GM21528 (cell line): ENCODE measurements around the gene ARHGAP8.
"Not testable (repeated sequence)": the region's sequence is repeated elsewhere in the genome, so short reads cannot be mapped to it uniquely, and the experiment has no call there.

Experiments used
- ATAC-seq: cut with Tn5 transposase; IDR thresholded peaks from one replicate; pipeline ENCODE4 v1.9.1; 2021; ENCODE audit warnings: mild to moderate bottlenecking, moderate library complexity; ENCODE audit not compliant: unreplicated experiment, low FRiP score

ARHGAP8 gene

GRCh38 chr22:44847380-44847779, 95.0 kb downstream of the ARHGAP8 start:
- no peak for ATAC-seq

GRCh38 chr22:44847892-44848291, 95.5 kb downstream of the ARHGAP8 start:
- no peak for ATAC-seq

GRCh38 chr22:44848296-44848741, 95.9 kb downstream of the ARHGAP8 start:
- ATAC-seq = no peak

- ATAC-seq = no peak
Measured at GRCh38 chr22:44848791-44849420, 96.5 kb downstream of the ARHGAP8 start.

- no peak for ATAC-seq
Measured at GRCh38 chr22:44850946-44851345, 98.6 kb downstream of the ARHGAP8 start.

GRCh38 chr22:44854641-44855040, 102.3 kb downstream of the ARHGAP8 start:
- ATAC-seq = not testable (repeated sequence)

- no peak for ATAC-seq
Measured at GRCh38 chr22:44855855-44856254, 103.5 kb downstream of the ARHGAP8 start.

GRCh38 chr22:44858819-44859218, 106.4 kb downstream of the ARHGAP8 start:
- not testable (repeated sequence) for ATAC-seq

GRCh38 chr22:44859641-44860040, 107.3 kb downstream of the ARHGAP8 start:
- no peak for ATAC-seq

GRCh38 chr22:44860311-44860710, 107.9 kb downstream of the ARHGAP8 start:
- ATAC-seq = no peak

GRCh38 chr22:44861245-44861644, 108.9 kb downstream of the ARHGAP8 start:
- no peak for ATAC-seq

GRCh38 chr22:44862281-44862680, 109.9 kb downstream of the ARHGAP8 start:
- ATAC-seq = no peak

GRCh38 chr22:44862981-44863860, 110.8 kb downstream of the ARHGAP8 start:
- no peak for ATAC-seq

GRCh38 chr22:44865193-44866057, 113.0 kb downstream of the ARHGAP8 start:
- ATAC-seq = no peak

GRCh38 chr22:44869196-44869595, 116.8 kb downstream of the ARHGAP8 start:
- ATAC-seq = no peak

- ATAC-seq = no peak
Measured at GRCh38 chr22:44870021-44870420, 117.6 kb downstream of the ARHGAP8 start.

GRCh38 chr22:44871782-44872181, 119.4 kb downstream of the ARHGAP8 start:
- no peak for ATAC-seq

- ATAC-seq = no peak
Measured at GRCh38 chr22:44876921-44877320, 124.5 kb downstream of the ARHGAP8 start.

GRCh38 chr22:44878483-44879300, 126.3 kb downstream of the ARHGAP8 start:
- ATAC-seq = no peak

GRCh38 chr22:44879301-44879680, 126.9 kb downstream of the ARHGAP8 start:
- ATAC-seq = no peak
